ENCODE data around the gene MOXD1. TPM values are rescaled to one million over a fixed set of nuclear protein-coding genes. Genes with fewer than 3 reads are reported as not detected.

MOXD1 gene
- total RNA-seq, 4 donors from 2014 or later, result 27.6 to 260 (median 58.9) TPM

DNA sequence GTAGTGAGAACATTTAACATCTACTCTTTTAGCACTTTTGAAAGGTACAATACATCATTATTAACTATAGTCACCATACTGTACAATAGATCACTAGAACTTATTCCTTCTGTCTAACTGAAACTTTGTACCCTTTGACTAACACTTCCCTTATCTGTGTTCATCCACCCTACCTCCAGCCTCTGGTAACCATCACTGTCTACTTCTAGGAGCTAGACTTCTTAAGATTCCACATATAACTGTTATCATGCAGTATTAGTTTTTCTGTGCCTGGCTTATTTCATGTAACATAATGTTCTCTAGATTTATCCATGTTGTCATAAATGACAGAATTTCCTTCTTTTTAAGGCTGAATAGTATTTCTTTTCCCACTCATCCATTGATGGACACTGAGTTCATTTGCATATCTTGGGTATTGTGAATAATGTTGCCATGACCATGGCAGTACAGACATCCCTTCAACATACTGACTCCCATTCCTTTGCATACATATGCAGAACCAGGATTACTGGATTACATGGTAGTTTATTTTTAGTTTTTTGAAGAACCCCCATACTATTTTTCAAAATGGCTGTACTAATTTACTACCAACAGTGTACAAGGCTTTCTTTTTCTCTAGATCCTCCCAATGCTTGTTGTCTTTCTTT, 135.7 kb downstream of the MOXD1 start:
- Histone ChIP-seq H3K4me1 (no peaks in the 10 kb centered on the region), H3K9me3 (no peaks in the 10 kb centered on the region), H3K4me3 (no peak overlapping the region), H3K27me3 (no peaks in the 10 kb centered on the region), H3K27ac (no peak overlapping the region), H3K36me3 (no peaks in the 10 kb centered on the region)
- TF ChIP-seq, protein P1, sequence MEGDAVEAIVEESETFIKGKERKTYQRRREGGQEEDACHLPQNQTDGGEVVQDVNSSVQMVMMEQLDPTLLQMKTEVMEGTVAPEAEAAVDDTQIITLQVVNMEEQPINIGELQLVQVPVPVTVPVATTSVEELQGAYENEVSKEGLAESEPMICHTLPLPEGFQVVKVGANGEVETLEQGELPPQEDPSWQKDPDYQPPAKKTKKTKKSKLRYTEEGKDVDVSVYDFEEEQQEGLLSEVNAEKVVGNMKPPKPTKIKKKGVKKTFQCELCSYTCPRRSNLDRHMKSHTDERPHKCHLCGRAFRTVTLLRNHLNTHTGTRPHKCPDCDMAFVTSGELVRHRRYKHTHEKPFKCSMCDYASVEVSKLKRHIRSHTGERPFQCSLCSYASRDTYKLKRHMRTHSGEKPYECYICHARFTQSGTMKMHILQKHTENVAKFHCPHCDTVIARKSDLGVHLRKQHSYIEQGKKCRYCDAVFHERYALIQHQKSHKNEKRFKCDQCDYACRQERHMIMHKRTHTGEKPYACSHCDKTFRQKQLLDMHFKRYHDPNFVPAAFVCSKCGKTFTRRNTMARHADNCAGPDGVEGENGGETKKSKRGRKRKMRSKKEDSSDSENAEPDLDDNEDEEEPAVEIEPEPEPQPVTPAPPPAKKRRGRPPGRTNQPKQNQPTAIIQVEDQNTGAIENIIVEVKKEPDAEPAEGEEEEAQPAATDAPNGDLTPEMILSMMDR (IDR thresholded peaks at IDR 0.05), result no peak
- no peak for TF ChIP-seq POLR2A (IDR thresholded peaks at IDR 0.05)
- intact Hi-C loops (cut with DNase I; ENCODE audit: low total_unique reads), result no loop called here
- no peak for DNase-seq

DNA sequence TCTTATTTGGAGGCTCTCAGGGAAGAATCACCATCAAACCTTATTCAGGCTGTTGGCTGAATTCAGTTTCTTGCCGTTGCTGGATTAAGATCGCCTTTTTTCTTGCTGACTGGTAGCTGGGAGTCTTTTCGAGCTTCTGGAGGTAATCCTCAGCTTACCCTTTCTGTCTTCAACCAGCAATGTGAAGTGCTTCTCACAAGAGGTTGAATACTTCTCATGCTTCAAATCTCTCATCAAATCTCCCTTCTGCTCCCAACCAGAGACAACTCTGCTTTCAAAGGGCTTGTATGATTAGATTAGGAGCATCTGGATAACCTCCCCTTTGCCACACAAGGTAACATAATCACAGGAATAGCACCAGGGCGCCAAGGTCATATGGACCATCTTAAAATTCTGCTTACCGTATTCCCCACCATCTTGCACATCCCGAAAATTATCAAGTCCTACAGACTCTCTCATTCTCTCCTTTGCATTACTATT, 137.2 kb downstream of the MOXD1 start:
- Histone ChIP-seq H3K27ac (no peak overlapping the region), H3K4me1 (no peaks in the 10 kb centered on the region), H3K4me3 (no peak overlapping the region), H3K36me3 (no peaks in the 10 kb centered on the region), H3K27me3 (no peaks in the 10 kb centered on the region), H3K9me3 (no peaks in the 10 kb centered on the region)
- no peak for DNase-seq
- TF ChIP-seq POLR2A (IDR thresholded peaks at IDR 0.05), result no peak
- TF ChIP-seq, protein P1 (IDR thresholded peaks at IDR 0.05), result no peak
- intact Hi-C loops (cut with DNase I; ENCODE audit: low total_unique reads), result no loop called here

DNA sequence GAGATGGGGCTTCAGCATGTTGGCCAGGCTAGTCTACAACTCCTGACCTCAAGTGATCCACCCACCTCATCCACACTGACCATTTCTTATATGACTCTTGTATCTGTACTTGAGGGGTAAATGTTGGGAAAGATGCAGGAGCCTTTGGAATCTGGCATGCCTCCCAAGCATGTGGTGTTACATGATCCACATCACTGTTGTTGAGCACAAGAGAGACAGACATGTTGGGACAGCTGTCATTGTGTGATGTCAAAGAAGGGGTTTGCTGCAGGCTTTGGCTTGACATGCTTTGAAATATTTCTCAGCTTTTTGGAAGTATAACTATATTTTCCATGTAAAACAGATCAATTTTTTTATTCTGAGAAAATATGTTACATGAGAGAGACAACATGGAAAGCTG, 139.9 kb downstream of the MOXD1 start:
- intact Hi-C loops (cut with DNase I; ENCODE audit: low total_unique reads), result no loop called here
- Histone ChIP-seq H3K27me3 (no peaks in the 10 kb centered on the region), H3K27ac (no peak overlapping the region), H3K4me1 (no peaks in the 10 kb centered on the region), H3K9me3 (no peaks in the 10 kb centered on the region), H3K36me3 (no peaks in the 10 kb centered on the region), H3K4me3 (no peak overlapping the region)
- DNase-seq, result no peak
- TF ChIP-seq, protein P1 (IDR thresholded peaks at IDR 0.05), result no peak
- no peak for TF ChIP-seq POLR2A (IDR thresholded peaks at IDR 0.05)

DNA sequence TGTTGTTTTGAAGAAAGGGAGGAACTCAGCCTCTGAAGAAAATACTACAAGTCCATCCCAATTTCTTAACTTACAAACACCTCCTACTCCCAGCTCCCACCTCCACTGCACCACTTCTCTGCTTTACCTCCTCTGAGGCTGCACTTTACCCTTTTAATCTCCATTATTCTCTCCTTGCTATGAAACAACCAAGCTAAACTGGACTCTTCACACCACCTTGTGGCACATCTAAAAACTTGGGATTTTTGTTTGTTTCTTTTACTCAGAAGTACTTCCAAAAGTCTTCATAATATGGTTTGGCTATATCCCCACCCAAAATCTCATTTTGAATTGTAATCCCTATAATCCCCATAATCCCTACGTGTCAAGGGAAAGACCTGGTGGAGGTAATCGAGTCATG, 142.2 kb downstream of the MOXD1 start:
- no peak for DNase-seq
- Histone ChIP-seq H3K27me3 (no peaks in the 10 kb centered on the region), H3K4me3 (no peak overlapping the region), H3K36me3 (no peaks in the 10 kb centered on the region), H3K27ac (no peak overlapping the region), H3K9me3 (no peaks in the 10 kb centered on the region), H3K4me1 (no peaks in the 10 kb centered on the region)
- intact Hi-C loops (cut with DNase I; ENCODE audit: low total_unique reads), result no loop called here
- TF ChIP-seq, protein P1 (IDR thresholded peaks at IDR 0.05), result peak; percentile 36 to 56 (median 50)
- TF ChIP-seq POLR2A (IDR thresholded peaks at IDR 0.05), result no peak

DNA sequence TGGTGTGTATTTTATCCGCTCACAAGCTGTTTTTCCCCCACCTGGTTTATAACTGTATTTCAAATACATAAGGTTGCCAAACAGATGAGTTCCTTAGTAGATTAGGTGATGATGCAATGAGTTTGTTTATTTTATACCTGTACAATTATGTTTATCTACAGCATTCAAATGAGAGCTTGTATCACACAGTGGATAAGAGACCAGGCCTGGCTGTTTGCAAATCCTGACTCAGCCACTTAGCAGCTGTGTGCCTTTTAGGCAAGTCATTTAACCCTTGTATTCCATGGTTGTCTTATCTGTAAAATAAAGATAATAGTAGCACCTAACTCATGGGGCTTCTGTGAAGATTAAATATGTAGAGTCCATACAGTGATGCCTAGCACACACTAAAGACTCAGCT, 143.7 kb downstream of the MOXD1 start:
- H3K36me3 ChIP-seq, result no peaks in the 10 kb centered on the region
- no peak for DNase-seq
- no peak overlapping the region for H3K4me3 ChIP-seq
- no peaks in the 10 kb centered on the region for H3K4me1 ChIP-seq
- intact Hi-C loops (cut with DNase I; ENCODE audit: low total_unique reads), result no loop called here
- H3K27ac ChIP-seq, result no peak overlapping the region
- no peaks in the 10 kb centered on the region for H3K27me3 ChIP-seq
- TF ChIP-seq, protein P1 (IDR thresholded peaks at IDR 0.05), result no peak
- no peak for TF ChIP-seq POLR2A (IDR thresholded peaks at IDR 0.05)
- H3K9me3 ChIP-seq, result no peaks in the 10 kb centered on the region
